GM19452 (cell line): ENCODE results near the gene MICAL3.

Source experiments
- ATAC-seq: cut with Tn5 transposase; IDR thresholded peaks from one replicate; pipeline ENCODE4 v1.9.1; 2021; ENCODE audit not compliant: unreplicated experiment

The MICAL3 gene

GRCh38 chr22:17874231-17874905 lies 150.0 kb downstream of the MICAL3 start:
- no peak for ATAC-seq

DNA sequence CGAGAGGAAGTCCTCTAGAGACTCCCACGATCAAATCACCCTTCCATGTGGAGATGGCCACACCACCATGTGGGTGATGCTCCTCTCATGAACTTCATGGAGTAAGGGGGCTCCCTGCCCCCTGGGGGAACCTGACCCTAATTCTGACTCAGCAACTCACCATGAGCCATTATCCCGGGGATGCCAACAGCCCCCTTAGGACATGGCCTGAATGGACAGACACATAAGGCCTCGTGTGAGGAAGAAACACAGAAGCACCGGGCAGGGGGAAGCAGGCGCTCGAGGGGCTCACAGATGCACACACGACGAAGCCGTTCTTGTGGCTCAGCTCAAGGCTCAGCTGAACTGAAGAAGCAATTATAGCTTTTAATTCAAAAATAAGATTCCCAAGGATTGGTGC lies 150.6 kb downstream of the MICAL3 start:
- no peak for ATAC-seq

GRCh38 chr22:17873116-17873515 lies 151.2 kb downstream of the MICAL3 start:
- no peak for ATAC-seq

GRCh38 chr22:17872471-17872870 lies 151.9 kb downstream of the MICAL3 start:
- ATAC-seq: no peak

DNA sequence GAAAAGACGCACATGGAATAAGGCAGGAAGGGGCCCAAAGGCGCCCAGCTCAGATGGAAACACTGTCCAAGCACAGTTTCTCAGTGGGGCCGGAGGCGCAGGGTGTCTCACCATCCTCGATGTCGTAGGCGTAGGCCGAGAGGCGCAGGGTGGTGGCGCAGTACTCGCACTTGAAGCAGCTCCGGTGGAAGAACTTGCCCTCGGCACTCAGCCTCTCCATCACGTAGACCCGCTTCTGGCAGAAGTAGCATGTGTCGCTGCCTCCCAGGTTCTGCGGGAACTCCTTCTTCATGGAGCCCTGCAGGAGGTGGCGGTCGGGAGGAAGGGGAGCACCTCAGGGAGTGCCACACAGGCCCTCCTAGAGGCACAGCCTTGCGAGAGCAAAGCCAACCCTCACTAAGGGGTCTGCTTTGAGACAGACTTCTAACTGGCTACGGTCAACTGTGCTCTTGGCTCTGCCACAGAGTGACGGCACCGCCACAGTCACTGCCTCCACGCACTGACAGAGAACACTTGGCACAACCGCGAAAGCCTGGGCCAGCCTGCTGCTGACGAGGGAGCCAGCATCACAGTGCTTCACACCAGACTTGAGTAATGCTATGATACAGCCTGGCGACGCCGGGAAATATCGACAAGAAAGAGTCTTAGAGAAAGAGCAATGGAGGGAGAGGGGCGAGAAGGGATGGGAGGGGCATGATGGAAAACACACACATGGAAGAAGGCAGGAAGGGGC lies 152.5 kb downstream of the MICAL3 start:
- ATAC-seq: no peak

- no peak for ATAC-seq
These were observed 154.0 kb downstream of the MICAL3 start for GRCh38 chr22:17870407-17870806.

DNA sequence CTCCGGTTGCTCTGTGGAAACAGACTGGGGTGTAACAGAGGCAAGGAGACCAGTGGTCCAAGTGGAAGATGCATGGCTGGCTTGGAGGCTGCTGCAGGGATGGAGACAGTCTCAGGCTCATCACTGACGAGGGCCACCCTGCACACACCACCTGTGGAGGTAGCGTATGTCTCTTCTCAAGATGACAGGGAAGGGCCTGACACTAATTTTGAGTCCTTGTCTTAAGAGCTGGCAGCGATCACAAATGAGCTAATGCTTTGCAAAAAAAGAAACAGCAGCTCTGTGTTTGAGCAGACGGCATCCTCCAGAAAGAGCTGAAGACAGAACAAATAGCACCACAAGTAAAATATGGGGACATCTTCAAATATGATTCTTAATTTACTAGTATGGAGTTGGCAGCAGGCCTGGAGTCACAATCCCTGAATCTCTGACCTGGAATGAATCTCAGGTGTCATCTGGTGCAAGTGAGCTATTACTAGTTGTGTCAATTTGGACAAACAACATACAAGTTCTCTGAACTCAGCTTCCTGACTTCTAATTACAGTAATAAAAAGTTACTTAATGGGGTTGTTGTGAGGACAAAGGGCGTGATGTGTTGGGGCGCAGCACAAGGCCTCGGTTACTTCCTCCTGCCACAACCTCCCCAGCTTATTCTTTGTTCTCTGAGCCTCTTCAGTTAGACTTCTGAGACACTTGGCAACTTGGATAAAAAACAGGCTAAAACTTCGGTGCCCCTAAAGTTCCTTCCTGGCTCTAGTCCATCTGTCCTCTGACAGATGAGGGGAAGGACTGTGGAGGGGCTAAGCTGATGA lies 154.9 kb downstream of the MICAL3 start:
- no peak for ATAC-seq

- ATAC-seq: no peak
These were observed 155.6 kb downstream of the MICAL3 start for GRCh38 chr22:17868771-17869170.

- no peak for ATAC-seq
These were observed 157.1 kb downstream of the MICAL3 start for GRCh38 chr22:17867160-17867785.

DNA sequence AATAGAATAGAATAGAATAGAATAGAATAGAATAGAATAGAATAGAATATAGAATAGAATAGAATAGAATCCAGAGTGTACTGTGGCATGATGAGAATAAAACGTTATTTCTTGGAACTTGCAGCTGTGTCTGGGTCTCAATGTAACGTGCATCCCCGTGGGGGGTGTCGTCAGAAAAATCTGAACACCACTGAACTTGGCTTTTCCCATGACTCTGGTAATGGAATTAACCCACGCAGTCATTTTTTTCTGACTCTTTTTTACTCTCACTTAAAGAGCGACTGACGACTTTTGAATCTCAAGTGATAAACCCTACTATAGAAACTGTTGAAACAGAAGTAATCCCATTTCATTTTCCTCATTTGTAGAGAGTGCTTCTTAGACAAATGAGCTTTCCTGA lies 157.7 kb downstream of the MICAL3 start:
- ATAC-seq: no peak

GRCh38 chr22:17866127-17866526 lies 158.2 kb downstream of the MICAL3 start:
- no peak for ATAC-seq

GRCh38 chr22:17865183-17866055 lies 158.9 kb downstream of the MICAL3 start:
- ATAC-seq: no peak

DNA sequence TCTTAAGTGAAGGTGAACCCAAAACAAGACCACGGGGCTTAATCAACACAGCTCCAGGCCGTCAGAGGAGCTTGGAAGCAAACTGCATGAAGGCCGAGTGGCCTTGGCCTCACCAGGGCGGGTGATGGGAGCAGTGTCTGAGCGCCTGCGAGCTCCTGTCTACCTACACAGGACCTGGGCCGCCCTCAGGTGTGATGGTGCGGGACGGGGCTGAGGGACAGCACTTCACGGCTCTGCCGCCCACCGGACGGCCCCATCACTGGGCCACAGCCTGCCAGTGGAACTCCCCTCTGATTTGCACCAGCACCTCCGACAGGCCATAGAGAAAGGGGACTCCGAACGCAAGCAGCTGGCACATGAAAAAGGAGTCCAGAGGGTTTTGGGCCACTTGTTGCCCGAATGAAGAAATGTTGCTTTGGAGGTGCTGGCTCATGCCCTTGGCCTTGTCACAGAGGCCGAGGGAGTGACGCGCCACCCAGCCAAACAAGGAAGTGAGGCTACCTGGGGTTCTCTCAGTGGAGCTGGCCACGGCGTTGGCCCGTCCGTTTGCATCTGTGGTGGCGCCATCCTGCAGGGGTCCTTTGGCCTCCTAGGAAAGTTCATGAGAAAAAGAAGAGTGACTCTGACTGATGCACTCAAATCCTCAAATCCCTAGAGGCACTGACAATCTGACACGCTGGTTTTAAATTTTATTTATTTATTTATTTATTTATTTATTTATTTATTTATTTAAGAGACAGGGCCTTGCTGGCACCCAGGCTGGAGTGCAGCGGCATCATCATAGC lies 159.8 kb downstream of the MICAL3 start:
- ATAC-seq: no peak

GRCh38 chr22:17862646-17863181 lies 161.6 kb downstream of the MICAL3 start:
- no peak for ATAC-seq

- ATAC-seq: no peak
These were observed 162.5 kb downstream of the MICAL3 start for GRCh38 chr22:17861909-17862308.

GRCh38 chr22:17860220-17860965 lies 164.0 kb downstream of the MICAL3 start:
- ATAC-seq: no peak

DNA sequence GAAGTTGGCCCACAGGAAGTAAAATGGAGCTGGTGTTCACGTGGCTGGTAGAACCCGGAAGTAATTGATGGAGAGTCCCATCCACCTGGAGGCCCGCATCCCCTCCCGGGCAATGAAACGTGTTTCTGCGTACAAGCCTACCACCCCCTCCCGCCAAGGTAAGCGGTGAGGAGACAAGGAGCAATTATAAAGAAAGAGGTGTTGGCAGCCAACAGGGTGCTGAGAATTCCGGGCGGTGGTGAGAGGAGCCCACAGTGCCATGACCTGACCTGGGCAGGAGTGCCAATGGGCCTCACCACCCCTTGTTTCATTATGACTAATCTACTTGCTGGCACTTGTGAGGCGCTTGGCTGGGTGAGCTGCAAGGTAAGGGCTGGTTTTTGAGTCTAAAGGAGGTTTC lies 166.3 kb downstream of the MICAL3 start:
- ATAC-seq: no peak

GRCh38 chr22:17855572-17856290 lies 168.6 kb downstream of the MICAL3 start:
- no peak for ATAC-seq
